Measurements from ENCODE around the gene C12orf43.

GRCh38 chr12:121015825-121016766, at the start of gene C12orf43:
- TF ChIP-seq EZH2 (IDR thresholded peaks at IDR 0.05; ENCODE audit: low read depth) = no peak
- no peak for TF ChIP-seq CTCF (conservative IDR thresholded peaks at IDR 0.05)
